K562 (cell line): Measurements from ENCODE around the gene MAML3. TPM values are rescaled to one million over a fixed set of nuclear protein-coding genes. Genes with fewer than 3 reads are reported as not detected.
A peak's percentile ranks its signal among the peaks of the same experiment; 100 is the strongest.

ENCODE experiments used
- ATAC-seq: fragments of 200-7000 bp; cut with Tn5 transposase; 3 replicates; pipeline ENCODE4 v1.9.1; 2020; ENCODE audit warnings: moderate library complexity
- BruUV-seq: library from RNA; stranded (reverse); fragments of 400-500 nt; replicated peaks from 2 replicates; lab custom pipeline; 2021; lab: Mats Ljungman, UMichigan
- CTCF ChIA-PET: fragments of 300-600 bp; formaldehyde crosslinking; extraction: SDS; loops from one replicate; lab custom pipeline; 2021; ENCODE audit warnings: low intra/inter-chr PET ratio; lab: Yijun Ruan, JAX
- POLR2A ChIA-PET: fragments of 300-600, 350-650 bp; sonication (Branson Sonifier 250); formaldehyde crosslinking; extraction: SDS; loops from one replicate; lab custom pipeline; 2021; ENCODE audit warnings: antibody characterized with exemption, inconsistent platforms; lab: Yijun Ruan, JAX
- DNase-seq, 4 experiments: peaks; one replicate each; pipeline versions ENCODE4 v3.0.0 to v3.0.0-alpha.2; 2011 to 2018; ENCODE audit warnings: low spot score in 3 of 4, mixed read lengths in 3 of 4; ENCODE audit errors: extremely low read depth in 1 of 4
- FAIRE-seq: peaks from 2 replicates; lab custom pipeline; 2011; peaks lifted over from hg19 to GRCh38; lab: Jason Lieb, UNC
- H2AFZ ChIP-seq: 2 replicates; pipeline ENCODE4 v1.6.0; 2011; ENCODE audit warnings: low read depth, low read length, control low read depth, inconsistent platforms
- H3K27ac ChIP-seq: fragments of 200-600 bp; 3 replicates; pipeline ENCODE4 v1.8.0; 2011; ENCODE audit warnings: low read depth, mild to moderate bottlenecking, control low read depth, inconsistent platforms, low read length, moderate library complexity, mixed read lengths; ENCODE audit errors: extremely low read depth
- H3K27me3 ChIP-seq, 2 experiments: fragments of 300-600 bp in 1 of 2; 2 replicates in 1 of 2; 3 replicates in 1 of 2; pipeline versions ENCODE4 v1.6.0 to v1.8.0; 2011; ENCODE audit warnings: inconsistent platforms in 2 of 2, low read length in 2 of 2, mild to moderate bottlenecking in 1 of 2, mixed read lengths in 1 of 2, moderate library complexity in 1 of 2; ENCODE audit not compliant: control insufficient read depth in 2 of 2, insufficient read depth in 2 of 2
- H3K36me3 ChIP-seq: fragments of 300-600 bp; 3 replicates; pipeline ENCODE4 v1.8.0; 2011; ENCODE audit warnings: mild to moderate bottlenecking, low read length, inconsistent platforms; ENCODE audit not compliant: control insufficient read depth, insufficient read depth
- H3K4me1 ChIP-seq, 2 experiments: fragments of 200-600 bp in 1 of 2; replicated peaks in 1 of 2; 2 replicates in 1 of 2; 3 replicates in 1 of 2; pipeline versions ENCODE4 v1.5.1 to v1.8.0; 2011; ENCODE audit warnings: inconsistent platforms in 2 of 2, low read length in 2 of 2, mild to moderate bottlenecking in 1 of 2, mixed read lengths in 1 of 2, moderate library complexity in 1 of 2; ENCODE audit not compliant: control insufficient read depth in 2 of 2, insufficient read depth in 2 of 2
- H3K4me2 ChIP-seq: 2 replicates; pipeline ENCODE4 v1.6.1; 2011; ENCODE audit warnings: low read length, control low read depth, inconsistent platforms, mixed read lengths; ENCODE audit not compliant: insufficient read depth
- H3K4me3 ChIP-seq: fragments of 200-600 bp; sonication (generic), shearing (Covaris generic); 2 replicates; pipeline ENCODE4 v1.5.1; 2016; ENCODE audit warnings: control low read depth, inconsistent platforms
- H3K79me2 ChIP-seq: fragments of 200-600 bp; 3 replicates; pipeline ENCODE4 v1.8.0; 2011; ENCODE audit warnings: low read length, inconsistent platforms; ENCODE audit not compliant: control insufficient read depth, insufficient read depth
- H3K9ac ChIP-seq, 2 experiments: 2 replicates each; pipeline versions ENCODE4 v1.6.0 to v1.6.1; 2011; ENCODE audit warnings: low read depth in 2 of 2, low read length in 2 of 2, control low read depth in 1 of 2, inconsistent platforms in 1 of 2, mild to moderate bottlenecking in 1 of 2, mixed read lengths in 1 of 2; ENCODE audit not compliant: insufficient read depth in 1 of 2
- H3K9me1 ChIP-seq: one replicate; pipeline ENCODE4 v1.6.0; 2011; ENCODE audit warnings: inconsistent platforms, mild to moderate bottlenecking, low read length, moderate library complexity; ENCODE audit not compliant: control insufficient read depth, insufficient read depth
- H3K9me3 ChIP-seq: replicated peaks from 2 replicates; pipeline ENCODE4 v1.5.1; 2011; ENCODE audit warnings: low read depth, low read length, inconsistent platforms; ENCODE audit not compliant: control insufficient read depth, insufficient read depth
- H4K20me1 ChIP-seq: replicated peaks from 2 replicates; pipeline ENCODE4 v1.6.1; 2011; ENCODE audit warnings: low read length, inconsistent platforms, mixed read lengths; ENCODE audit not compliant: control insufficient read depth, insufficient read depth
- CXXC5 ChIP-seq: fragments of 250-450 bp; sonication (Bioruptor Pico); IDR thresholded peaks from 2 replicates; pipeline ENCODE4 v1.8.0; 2022; ENCODE audit warnings: inconsistent platforms, mild to moderate bottlenecking, moderate library complexity
- SREBF2 ChIP-seq: sonication (generic); formaldehyde crosslinking; IDR thresholded peaks from 2 replicates; pipeline ENCODE4 v1.4.0; 2020; ENCODE audit warnings: mild to moderate bottlenecking, missing genetic modification reagents
- UBTF ChIP-seq, 2 experiments: IDR thresholded peaks; 2 replicates each; pipeline ENCODE4 v1.6.1; 2012; ENCODE audit warnings: improper control_type of control experiment in 2 of 2, low read depth in 2 of 2, low read length in 2 of 2, borderline replicate concordance in 1 of 2
- XRCC3 ChIP-seq: fragments of 450-650 bp; IDR thresholded peaks from 2 replicates; pipeline ENCODE4 v1.6.1; 2017; ENCODE audit warnings: mild to moderate bottlenecking, moderate library complexity
- WGBS: fragments of 100-300 bp; shearing (Covaris generic); methylation state at CpG from one replicate; pipeline ENCODE4 v1.1.6; 2016; ENCODE audit warnings: low coverage, mixed read lengths; ENCODE audit not compliant: insufficient coverage; ENCODE audit errors: missing lambda C conversion rate; 5-methylcytosine and 5-hydroxymethylcytosine counted together
- in situ Hi-C: fragments of 300-500 bp; cut with MboI; formaldehyde crosslinking; loops from 4 replicates; pipeline ENCODE4 v1.15.0; 2018; ENCODE audit warnings: inconsistent platforms, mixed read lengths
- intact Hi-C: fragments of 100-400 bp; cut with micrococcal nuclease; formaldehyde crosslinking; loops from 2 replicates; pipeline ENCODE4 v1.14.2; 2022
- polyA plus RNA-seq, 8 experiments: library from polyadenylated mRNA; depleted of rRNA in 4 of 8; stranded (reverse) in 5 of 8; unstranded in 3 of 8; fragments of >200 nt; fragmentation: Nextera tagmentation in 2 of 8; fragmentation: Illumina TruSeq in 1 of 8; extraction: Ambion mirVana in 2 of 8; extraction: Trizol in 1 of 8; gene quantifications; 2 replicates each; pipeline versions ENCODE4 v1.2.1 to v1.2.3, GENCODE V29; 2011 to 2014; ENCODE audit warnings: inconsistent platforms in 1 of 8, missing spikeins in 1 of 8
- total RNA-seq, 7 experiments: library from RNA; depleted of rRNA in 6 of 7; stranded (reverse); fragments of >200 nt in 6 of 7; fragmentation: Illumina TruSeq in 2 of 7; extraction: Trizol in 2 of 7; gene quantifications; 2 replicates each; pipeline versions ENCODE4 v1.2.1 to v1.2.3, GENCODE V29; 2011 to 2021; ENCODE audit warnings: low replicate concordance in 1 of 7
- TF ChIP-seq, protein P1 (sequence below), 3 experiments: fragments of 200-800 bp in 1 of 3; fragments of 250-450 bp in 1 of 3; fragments of 450-650 bp in 1 of 3; sonication (Bioruptor Pico) in 1 of 3; sonication (Bioruptor generic) in 1 of 3; formaldehyde crosslinking in 1 of 3; IDR thresholded peaks; 2 replicates each; pipeline versions ENCODE4 v1.6.1 to v1.8.0; 2016 to 2022; ENCODE audit warnings: mild to moderate bottlenecking in 2 of 3, missing genetic modification characterization in 2 of 3, missing compliant biosample characterization in 1 of 3, moderate library complexity in 1 of 3
- TF ChIP-seq, protein P2 (sequence below): sonication (generic); formaldehyde crosslinking; IDR thresholded peaks from 2 replicates; pipeline ENCODE4 v1.8.0; 2022; ENCODE audit warnings: mild to moderate bottlenecking, missing genetic modification reagents
- TF ChIP-seq, protein P3 (sequence below): sonication (generic); formaldehyde crosslinking; IDR thresholded peaks from 2 replicates; pipeline ENCODE4 v1.8.0; 2022; ENCODE audit warnings: missing genetic modification reagents, mild to moderate bottlenecking, moderate library complexity, borderline replicate concordance

The MAML3 gene
- total and polyA plus RNA-seq, 9 of the 15 experiments (the other 6 are each of a cell fraction or from before 2014, with no cell fraction given) = 0.01 to 0.55 (median 0.25) TPM

DNA sequence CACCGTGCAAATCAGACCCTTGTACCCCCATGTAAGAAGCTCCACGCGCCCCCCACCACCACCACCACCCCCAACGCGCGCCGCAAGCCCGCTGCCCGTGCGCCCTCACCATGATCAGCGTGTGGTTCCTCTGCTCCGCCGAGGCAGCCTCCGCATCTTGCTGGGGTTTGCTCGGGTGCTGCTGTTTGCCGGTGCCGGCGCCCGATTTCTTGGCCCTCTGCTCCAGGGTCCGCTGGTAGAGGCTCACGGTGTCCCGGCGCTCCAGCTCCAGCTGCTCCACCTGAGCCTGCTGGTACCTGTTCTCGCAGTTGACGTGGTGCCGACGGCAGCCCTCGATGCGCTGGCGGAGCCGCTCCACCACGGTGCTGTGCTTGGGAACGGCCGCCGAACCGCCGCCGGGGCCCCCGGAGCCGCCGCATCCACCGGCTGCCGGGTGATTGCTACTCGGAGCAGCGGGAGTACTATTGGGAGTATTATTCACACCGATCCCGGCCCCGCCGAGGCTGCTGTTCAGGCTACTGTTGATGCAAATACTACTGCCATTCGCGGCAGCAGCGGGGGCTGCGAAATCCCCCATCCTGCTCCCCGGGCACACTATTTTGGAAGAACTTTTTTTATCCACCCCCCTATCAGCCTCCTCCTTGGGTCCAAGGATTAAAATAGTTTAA lies 1.1 kb downstream of the MAML3 start:
- Histone ChIP-seq H3K4me2 (peak overlapping the region; percentile 78), H3K27ac (no peak overlapping the region), H3K9ac (peak overlapping the region; percentile 64 to 86; a peak in 3 of 4 replicates), H4K20me1 (no peaks in the 10 kb centered on the region), H2AFZ (peak overlapping the region; percentile 84), H3K36me3 (no peaks in the 10 kb centered on the region), H3K79me2 (no peaks in the 10 kb centered on the region), H3K4me3 (peak overlapping the region; percentile 61; the same call in 1 of the 2 replicates), H3K27me3 (peaks cover 7 to 22% of the 10 kb centered on the region in 2 experiments; a peak in 3 of 5 replicates), H3K4me1 (peaks cover 0 to 33% of the 10 kb centered on the region in 2 experiments; a peak in 3 of 5 replicates), H3K9me3 (no peaks in the 10 kb centered on the region), H3K9me1 (no peaks in the 10 kb centered on the region)
- no peak for FAIRE-seq
- WGBS = 5% methylated on average over 27 of the region's 54 CpGs
- ChIA-PET POLR2A (interaction anchor here (0.7 to 1.3 kb wide), 2 partner anchors 43 to 105 kb away, joined by 3 read pairs; no protein-coding TSS in a partner anchor), CTCF (no interaction called here)
- intact Hi-C loops = loop anchor here (5.0 kb wide), 2 partner anchors 101 to 486 kb away; partner anchors contain the start of gene MGST2
- peak in 3 of 4 experiments; percentile 16 to 24 (median 17) for DNase-seq
- in situ Hi-C loops = no loop called here
- no TSS peak for BruUV-seq
- ATAC-seq = peak; percentile 2; the same call in 1 of the 3 replicates
- TF ChIP-seq SREBF2 (CRISPR knock-in tag) (no peak), XRCC3 (no peak), CXXC5 (CRISPR knock-in tag) (0 out of 2 replicates have a peak, but pooled peaks have one; percentile 7), UBTF (IDR thresholded peaks at IDR 0.05; ENCODE audit: borderline replicate concordance in 1 of 2, low read depth in 2 of 2, low read length in 2 of 2) (0 out of 4 replicates have a peak, but pooled peaks of 1 of the 2 experiments have one; percentile 69)
- TF ChIP-seq, protein P1, sequence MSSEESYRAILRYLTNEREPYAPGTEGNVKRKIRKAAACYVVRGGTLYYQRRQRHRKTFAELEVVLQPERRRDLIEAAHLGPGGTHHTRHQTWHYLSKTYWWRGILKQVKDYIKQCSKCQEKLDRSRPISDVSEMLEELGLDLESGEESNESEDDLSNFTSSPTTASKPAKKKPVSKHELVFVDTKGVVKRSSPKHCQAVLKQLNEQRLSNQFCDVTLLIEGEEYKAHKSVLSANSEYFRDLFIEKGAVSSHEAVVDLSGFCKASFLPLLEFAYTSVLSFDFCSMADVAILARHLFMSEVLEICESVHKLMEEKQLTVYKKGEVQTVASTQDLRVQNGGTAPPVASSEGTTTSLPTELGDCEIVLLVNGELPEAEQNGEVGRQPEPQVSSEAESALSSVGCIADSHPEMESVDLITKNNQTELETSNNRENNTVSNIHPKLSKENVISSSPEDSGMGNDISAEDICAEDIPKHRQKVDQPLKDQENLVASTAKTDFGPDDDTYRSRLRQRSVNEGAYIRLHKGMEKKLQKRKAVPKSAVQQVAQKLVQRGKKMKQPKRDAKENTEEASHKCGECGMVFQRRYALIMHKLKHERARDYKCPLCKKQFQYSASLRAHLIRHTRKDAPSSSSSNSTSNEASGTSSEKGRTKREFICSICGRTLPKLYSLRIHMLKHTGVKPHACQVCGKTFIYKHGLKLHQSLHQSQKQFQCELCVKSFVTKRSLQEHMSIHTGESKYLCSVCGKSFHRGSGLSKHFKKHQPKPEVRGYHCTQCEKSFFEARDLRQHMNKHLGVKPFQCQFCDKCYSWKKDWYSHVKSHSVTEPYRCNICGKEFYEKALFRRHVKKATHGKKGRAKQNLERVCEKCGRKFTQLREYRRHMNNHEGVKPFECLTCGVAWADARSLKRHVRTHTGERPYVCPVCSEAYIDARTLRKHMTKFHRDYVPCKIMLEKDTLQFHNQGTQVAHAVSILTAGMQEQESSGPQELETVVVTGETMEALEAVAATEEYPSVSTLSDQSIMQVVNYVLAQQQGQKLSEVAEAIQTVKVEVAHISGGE (CRISPR knock-in tag; IDR thresholded peaks at IDR 0.05) = no peak
- TF ChIP-seq, protein P2, sequence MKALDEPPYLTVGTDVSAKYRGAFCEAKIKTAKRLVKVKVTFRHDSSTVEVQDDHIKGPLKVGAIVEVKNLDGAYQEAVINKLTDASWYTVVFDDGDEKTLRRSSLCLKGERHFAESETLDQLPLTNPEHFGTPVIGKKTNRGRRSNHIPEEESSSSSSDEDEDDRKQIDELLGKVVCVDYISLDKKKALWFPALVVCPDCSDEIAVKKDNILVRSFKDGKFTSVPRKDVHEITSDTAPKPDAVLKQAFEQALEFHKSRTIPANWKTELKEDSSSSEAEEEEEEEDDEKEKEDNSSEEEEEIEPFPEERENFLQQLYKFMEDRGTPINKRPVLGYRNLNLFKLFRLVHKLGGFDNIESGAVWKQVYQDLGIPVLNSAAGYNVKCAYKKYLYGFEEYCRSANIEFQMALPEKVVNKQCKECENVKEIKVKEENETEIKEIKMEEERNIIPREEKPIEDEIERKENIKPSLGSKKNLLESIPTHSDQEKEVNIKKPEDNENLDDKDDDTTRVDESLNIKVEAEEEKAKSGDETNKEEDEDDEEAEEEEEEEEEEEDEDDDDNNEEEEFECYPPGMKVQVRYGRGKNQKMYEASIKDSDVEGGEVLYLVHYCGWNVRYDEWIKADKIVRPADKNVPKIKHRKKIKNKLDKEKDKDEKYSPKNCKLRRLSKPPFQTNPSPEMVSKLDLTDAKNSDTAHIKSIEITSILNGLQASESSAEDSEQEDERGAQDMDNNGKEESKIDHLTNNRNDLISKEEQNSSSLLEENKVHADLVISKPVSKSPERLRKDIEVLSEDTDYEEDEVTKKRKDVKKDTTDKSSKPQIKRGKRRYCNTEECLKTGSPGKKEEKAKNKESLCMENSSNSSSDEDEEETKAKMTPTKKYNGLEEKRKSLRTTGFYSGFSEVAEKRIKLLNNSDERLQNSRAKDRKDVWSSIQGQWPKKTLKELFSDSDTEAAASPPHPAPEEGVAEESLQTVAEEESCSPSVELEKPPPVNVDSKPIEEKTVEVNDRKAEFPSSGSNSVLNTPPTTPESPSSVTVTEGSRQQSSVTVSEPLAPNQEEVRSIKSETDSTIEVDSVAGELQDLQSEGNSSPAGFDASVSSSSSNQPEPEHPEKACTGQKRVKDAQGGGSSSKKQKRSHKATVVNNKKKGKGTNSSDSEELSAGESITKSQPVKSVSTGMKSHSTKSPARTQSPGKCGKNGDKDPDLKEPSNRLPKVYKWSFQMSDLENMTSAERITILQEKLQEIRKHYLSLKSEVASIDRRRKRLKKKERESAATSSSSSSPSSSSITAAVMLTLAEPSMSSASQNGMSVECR (CRISPR knock-in tag) = no peak
- TF ChIP-seq, protein P3, sequence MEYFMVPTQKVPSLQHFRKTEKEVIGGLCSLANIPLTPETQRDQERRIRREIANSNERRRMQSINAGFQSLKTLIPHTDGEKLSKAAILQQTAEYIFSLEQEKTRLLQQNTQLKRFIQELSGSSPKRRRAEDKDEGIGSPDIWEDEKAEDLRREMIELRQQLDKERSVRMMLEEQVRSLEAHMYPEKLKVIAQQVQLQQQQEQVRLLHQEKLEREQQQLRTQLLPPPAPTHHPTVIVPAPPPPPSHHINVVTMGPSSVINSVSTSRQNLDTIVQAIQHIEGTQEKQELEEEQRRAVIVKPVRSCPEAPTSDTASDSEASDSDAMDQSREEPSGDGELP (CRISPR knock-in tag) = peak; percentile 24; the same call in 1 of the 2 replicates
